AG09309 (cell line): ENCODE measurements around the gene ZNF786.
"Not testable (repeated sequence)": the region's sequence is repeated elsewhere in the genome, so short reads cannot be mapped to it uniquely, and the experiment has no call there.

Experiments used
- DNase-seq: peaks from one replicate; pipeline ENCODE4 v3.0.0-alpha.2; 2010; ENCODE audit warnings: low read depth
- H3K4me3 ChIP-seq: 2 replicates; pipeline ENCODE4 v1.5.1; 2011; ENCODE audit warnings: mild to moderate bottlenecking, low read depth, low read length, moderate library complexity; ENCODE audit not compliant: control insufficient read depth
- TF ChIP-seq, protein P1 (sequence below): IDR thresholded peaks from 2 replicates; pipeline ENCODE4 v1.5.1; 2011; ENCODE audit warnings: mild to moderate bottlenecking, low read depth, low read length, inconsistent platforms; ENCODE audit not compliant: insufficient read depth, control insufficient read depth; ENCODE audit errors: missing control alignments

ZNF786 gene

DNA sequence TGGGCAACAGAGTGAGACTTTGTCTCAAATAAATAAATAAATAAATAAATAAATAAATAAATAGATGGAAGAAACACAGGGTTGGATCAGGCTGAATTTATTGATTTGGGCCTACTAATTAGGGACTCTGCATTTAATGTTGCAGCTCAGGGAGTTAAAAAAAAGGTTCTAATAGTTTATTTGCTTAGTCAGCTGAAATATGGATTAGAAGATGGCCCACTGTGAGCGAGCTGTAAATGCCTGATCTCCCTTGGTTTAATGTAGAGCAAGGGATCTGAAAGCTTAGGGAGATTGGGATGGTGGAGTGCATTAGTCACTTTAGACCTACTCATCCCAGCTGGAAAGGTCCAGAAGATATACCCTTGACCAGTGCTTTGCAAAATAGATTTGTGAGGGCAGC lies 37.1 kb downstream of the ZNF786 start:
- DNase-seq, result no peak
- TF ChIP-seq, protein P1, sequence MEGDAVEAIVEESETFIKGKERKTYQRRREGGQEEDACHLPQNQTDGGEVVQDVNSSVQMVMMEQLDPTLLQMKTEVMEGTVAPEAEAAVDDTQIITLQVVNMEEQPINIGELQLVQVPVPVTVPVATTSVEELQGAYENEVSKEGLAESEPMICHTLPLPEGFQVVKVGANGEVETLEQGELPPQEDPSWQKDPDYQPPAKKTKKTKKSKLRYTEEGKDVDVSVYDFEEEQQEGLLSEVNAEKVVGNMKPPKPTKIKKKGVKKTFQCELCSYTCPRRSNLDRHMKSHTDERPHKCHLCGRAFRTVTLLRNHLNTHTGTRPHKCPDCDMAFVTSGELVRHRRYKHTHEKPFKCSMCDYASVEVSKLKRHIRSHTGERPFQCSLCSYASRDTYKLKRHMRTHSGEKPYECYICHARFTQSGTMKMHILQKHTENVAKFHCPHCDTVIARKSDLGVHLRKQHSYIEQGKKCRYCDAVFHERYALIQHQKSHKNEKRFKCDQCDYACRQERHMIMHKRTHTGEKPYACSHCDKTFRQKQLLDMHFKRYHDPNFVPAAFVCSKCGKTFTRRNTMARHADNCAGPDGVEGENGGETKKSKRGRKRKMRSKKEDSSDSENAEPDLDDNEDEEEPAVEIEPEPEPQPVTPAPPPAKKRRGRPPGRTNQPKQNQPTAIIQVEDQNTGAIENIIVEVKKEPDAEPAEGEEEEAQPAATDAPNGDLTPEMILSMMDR, result no peak
- no peak overlapping the region for H3K4me3 ChIP-seq

DNA sequence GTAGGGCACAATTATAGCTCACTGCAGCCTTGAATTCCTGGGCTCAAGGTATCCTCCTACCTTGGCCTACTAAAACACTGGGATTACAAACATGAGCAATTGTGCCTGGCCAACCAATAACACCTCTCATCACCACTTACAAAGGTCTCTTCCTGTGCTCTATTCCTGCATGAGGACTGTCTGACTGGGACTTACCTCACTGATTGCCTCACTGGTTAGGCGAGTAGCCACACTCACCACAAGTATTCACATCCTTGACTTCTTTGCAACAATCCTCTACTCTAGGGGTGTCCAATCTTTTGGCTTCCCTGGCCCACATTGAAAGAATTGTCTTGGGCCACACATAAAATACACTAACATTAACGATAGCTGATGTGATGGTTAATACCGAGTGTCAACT lies 39.6 kb downstream of the ZNF786 start:
- TF ChIP-seq, protein P1, result no peak
- H3K4me3 ChIP-seq, result no peak overlapping the region
- no peak for DNase-seq

DNA sequence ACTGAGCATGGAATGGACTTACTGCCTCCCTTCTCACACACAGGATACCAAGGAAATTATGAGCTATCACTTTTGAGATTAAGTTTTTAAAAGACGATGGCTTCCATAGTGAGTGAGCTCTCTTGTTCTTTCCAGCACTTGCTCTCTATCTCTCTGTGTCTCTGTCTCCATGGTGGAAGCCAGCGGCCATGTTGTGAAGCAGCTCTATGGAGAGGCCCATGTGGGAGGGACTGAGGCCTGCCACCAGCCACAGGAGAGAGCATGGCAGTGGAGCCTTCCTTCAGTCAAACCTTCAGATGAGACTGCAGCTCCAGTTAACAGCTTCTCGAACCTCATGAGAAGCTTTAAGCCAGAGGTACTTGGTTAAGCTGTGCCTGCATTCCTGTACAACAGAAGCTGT lies 41.7 kb downstream of the ZNF786 start:
- no peak for DNase-seq
- TF ChIP-seq, protein P1, result no peak
- no peak overlapping the region for H3K4me3 ChIP-seq

DNA sequence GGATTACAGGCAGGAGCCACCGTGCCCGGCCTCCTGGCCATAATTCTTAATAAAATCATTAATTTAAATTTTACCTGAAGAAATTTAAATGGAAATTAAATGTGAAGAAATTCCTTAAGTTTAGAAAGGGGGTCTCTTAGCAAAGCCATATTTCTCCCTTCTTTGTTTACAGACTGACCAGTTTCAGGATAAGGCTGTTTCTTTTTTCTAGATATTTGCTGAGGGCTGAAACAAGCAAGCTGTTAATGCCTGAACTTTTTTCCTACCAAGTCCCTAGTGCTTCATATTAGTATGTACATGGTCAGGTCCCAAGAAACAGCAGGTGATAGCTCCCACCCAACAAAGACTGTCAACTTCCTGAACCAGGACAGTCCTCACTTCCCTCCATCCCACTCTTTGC lies 44.1 kb downstream of the ZNF786 start:
- no peak overlapping the region for H3K4me3 ChIP-seq
- no peak for DNase-seq
- TF ChIP-seq, protein P1, result no peak

GRCh38 chr7:149043936-149044335 lies 46.6 kb downstream of the ZNF786 start:
- no peak for DNase-seq
- TF ChIP-seq, protein P1, result no peak
- no peak overlapping the region for H3K4me3 ChIP-seq

- TF ChIP-seq, protein P1, result no peak
- H3K4me3 ChIP-seq, result no peak overlapping the region
- DNase-seq, result no peak
Measured at GRCh38 chr7:149041350-149041749, 49.2 kb downstream of the ZNF786 start.

DNA sequence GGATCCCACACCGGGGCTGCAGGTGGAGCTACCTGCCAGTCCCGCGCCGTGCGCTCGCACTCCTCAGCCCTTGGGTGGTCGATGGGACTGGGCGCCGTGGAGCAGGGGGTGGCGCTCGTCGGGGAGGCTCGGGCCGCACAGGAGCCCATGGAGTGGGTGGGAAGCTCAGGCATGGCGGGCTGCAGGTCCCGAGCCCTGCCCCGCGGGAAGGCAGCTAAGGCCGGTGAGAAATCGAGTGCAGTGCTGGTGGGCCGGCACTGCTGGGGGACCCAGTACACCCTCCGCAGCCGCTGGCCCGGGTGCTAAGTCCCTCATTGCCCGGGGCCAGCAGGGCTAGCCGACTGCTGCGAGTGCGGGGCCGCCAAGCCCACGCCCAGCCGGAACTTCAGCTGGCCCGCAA lies 51.9 kb downstream of the ZNF786 start:
- not testable (repeated sequence) for DNase-seq, H3K4me3 ChIP-seq
